ENCODE data around the gene ARHGAP18. TPM values are rescaled to one million over a fixed set of nuclear protein-coding genes. Genes with fewer than 3 reads are reported as not detected.

The ARHGAP18 gene
- total RNA-seq, 1 donor from 2014 or later, result 3.9 TPM

DNA sequence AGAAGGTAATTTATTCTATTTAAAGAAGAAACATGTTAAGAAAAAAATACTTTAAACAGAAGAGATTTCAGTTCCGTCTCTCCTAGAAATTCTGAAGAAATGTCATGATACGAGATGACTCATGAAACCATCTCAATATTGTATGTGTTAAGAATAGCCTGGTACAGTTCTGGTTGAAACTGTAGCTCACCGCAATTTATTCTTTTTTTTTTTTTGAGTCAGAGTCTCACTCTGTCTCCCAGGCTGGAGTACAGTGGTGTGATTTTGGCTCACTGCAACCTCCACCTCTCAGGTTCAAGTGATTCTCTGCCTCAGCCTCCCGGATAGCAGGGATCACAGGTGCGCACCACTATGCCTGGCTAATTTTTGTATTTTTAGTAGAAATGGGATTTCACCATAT is 103.3 kb downstream of the ARHGAP18 start:
- Histone ChIP-seq H3K27ac (no peak overlapping the region), H3K4me2 (no peak overlapping the region), H3K4me1 (peaks cover 9% of the 10 kb centered on the region), H3K9me3 (ENCODE audit: low read depth) (no peaks in the 10 kb centered on the region), H4K20me1 (ENCODE audit: low read depth) (no peaks in the 10 kb centered on the region), H3K79me2 (ENCODE audit: low read depth) (no peaks in the 10 kb centered on the region), H3K9ac (no peak overlapping the region), H3F3A (ENCODE audit: low read depth) (no peaks in the 10 kb centered on the region), H2AFZ (replicated peaks) (no peak overlapping the region), H3K27me3 (no peaks in the 10 kb centered on the region), H3K4me3 (no peak overlapping the region), H3K36me3 (no peaks in the 10 kb centered on the region)
- Mint-ChIP-seq H3K36me3 (peaks cover 2% of the 10 kb centered on the region), H3K27me3 (ENCODE audit: insufficient read depth, low read depth) (no peaks in the 10 kb centered on the region), H3K9me3 (no peaks in the 10 kb centered on the region), H3K4me3 (no peak overlapping the region), H3K27ac (no peak overlapping the region), H3K4me1 (no peaks in the 10 kb centered on the region)
- no peak for DNase-seq (ENCODE audit: low spot score)
- TF ChIP-seq EZH2phosphoT487 (IDR thresholded peaks at IDR 0.05) (no peak), EZH2 (IDR thresholded peaks at IDR 0.05) (no peak)
- TF ChIP-seq, protein P1, sequence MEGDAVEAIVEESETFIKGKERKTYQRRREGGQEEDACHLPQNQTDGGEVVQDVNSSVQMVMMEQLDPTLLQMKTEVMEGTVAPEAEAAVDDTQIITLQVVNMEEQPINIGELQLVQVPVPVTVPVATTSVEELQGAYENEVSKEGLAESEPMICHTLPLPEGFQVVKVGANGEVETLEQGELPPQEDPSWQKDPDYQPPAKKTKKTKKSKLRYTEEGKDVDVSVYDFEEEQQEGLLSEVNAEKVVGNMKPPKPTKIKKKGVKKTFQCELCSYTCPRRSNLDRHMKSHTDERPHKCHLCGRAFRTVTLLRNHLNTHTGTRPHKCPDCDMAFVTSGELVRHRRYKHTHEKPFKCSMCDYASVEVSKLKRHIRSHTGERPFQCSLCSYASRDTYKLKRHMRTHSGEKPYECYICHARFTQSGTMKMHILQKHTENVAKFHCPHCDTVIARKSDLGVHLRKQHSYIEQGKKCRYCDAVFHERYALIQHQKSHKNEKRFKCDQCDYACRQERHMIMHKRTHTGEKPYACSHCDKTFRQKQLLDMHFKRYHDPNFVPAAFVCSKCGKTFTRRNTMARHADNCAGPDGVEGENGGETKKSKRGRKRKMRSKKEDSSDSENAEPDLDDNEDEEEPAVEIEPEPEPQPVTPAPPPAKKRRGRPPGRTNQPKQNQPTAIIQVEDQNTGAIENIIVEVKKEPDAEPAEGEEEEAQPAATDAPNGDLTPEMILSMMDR (IDR thresholded peaks at IDR 0.05), result no peak

DNA sequence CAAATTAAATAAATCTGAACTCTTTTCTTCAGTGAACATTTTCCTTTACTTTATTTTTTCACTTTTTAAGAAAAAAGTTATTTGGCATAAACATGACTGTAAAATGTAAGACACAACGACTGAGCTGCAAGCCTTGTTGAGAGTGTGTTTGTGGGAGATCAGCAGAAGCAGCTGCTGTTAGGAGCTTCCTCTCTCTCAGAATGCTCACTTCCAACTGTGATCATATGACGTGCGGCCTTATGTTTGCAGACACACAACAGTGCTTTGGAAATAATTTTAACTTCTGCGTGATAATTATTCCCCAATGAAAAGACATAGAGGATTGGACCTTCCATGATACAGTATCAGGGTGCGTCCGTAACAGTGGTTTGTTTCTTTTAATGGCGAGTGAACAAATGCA is 104.0 kb downstream of the ARHGAP18 start:
- no peak overlapping the region for H3K4me3 ChIP-seq
- H4K20me1 ChIP-seq (ENCODE audit: low read depth), result no peaks in the 10 kb centered on the region
- H3F3A ChIP-seq (ENCODE audit: low read depth), result no peaks in the 10 kb centered on the region
- H2AFZ ChIP-seq (replicated peaks), result no peak overlapping the region
- no peaks in the 10 kb centered on the region for H3K9me3 Mint-ChIP-seq
- H3K4me1 ChIP-seq, result peaks cover 9% of the 10 kb centered on the region
- no peaks in the 10 kb centered on the region for H3K27me3 ChIP-seq
- no peaks in the 10 kb centered on the region for H3K79me2 ChIP-seq (ENCODE audit: low read depth)
- no peaks in the 10 kb centered on the region for H3K27me3 Mint-ChIP-seq (ENCODE audit: insufficient read depth, low read depth)
- no peaks in the 10 kb centered on the region for H3K9me3 ChIP-seq (ENCODE audit: low read depth)
- TF ChIP-seq, protein P1 (IDR thresholded peaks at IDR 0.05), result no peak
- TF ChIP-seq EZH2phosphoT487 (IDR thresholded peaks at IDR 0.05), result no peak
- no peak for TF ChIP-seq EZH2 (IDR thresholded peaks at IDR 0.05)
- DNase-seq (ENCODE audit: low spot score), result no peak
- H3K9ac ChIP-seq, result no peak overlapping the region
- no peaks in the 10 kb centered on the region for H3K36me3 ChIP-seq
- H3K36me3 Mint-ChIP-seq, result peaks cover 2% of the 10 kb centered on the region
- H3K4me1 Mint-ChIP-seq, result no peaks in the 10 kb centered on the region
- H3K27ac Mint-ChIP-seq, result no peak overlapping the region
- no peak overlapping the region for H3K27ac ChIP-seq
- no peak overlapping the region for H3K4me3 Mint-ChIP-seq
- H3K4me2 ChIP-seq, result no peak overlapping the region

DNA sequence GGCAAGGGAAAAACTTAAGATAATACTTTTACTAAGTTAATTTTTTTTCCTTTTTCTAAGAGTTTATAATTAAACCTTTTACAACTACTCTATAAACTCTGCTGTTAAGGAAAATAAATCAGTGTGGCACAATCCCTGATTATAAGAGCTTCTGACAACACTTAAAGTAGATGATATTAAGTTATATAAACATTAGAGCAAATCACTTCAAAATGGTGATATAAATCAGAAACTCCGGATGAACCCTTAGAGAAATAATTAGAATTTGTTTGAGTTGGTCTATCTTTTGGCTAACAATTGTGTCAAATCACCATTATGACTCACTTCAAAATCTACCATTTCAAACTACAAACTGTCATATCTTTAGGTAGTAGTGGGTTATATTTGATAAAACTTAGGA is 104.9 kb downstream of the ARHGAP18 start:
- Mint-ChIP-seq H3K27me3 (ENCODE audit: insufficient read depth, low read depth) (no peaks in the 10 kb centered on the region), H3K4me3 (no peak overlapping the region), H3K27ac (no peak overlapping the region), H3K36me3 (peaks cover 2% of the 10 kb centered on the region), H3K4me1 (no peaks in the 10 kb centered on the region), H3K9me3 (no peaks in the 10 kb centered on the region)
- Histone ChIP-seq H4K20me1 (ENCODE audit: low read depth) (no peaks in the 10 kb centered on the region), H3K9me3 (ENCODE audit: low read depth) (no peaks in the 10 kb centered on the region), H3F3A (ENCODE audit: low read depth) (no peaks in the 10 kb centered on the region), H3K27me3 (no peaks in the 10 kb centered on the region), H3K9ac (no peak overlapping the region), H3K36me3 (no peaks in the 10 kb centered on the region), H2AFZ (replicated peaks) (no peak overlapping the region), H3K4me2 (no peak overlapping the region), H3K4me3 (no peak overlapping the region), H3K4me1 (peaks cover 9% of the 10 kb centered on the region), H3K79me2 (ENCODE audit: low read depth) (no peaks in the 10 kb centered on the region), H3K27ac (no peak overlapping the region)
- DNase-seq (ENCODE audit: low spot score), result no peak
- TF ChIP-seq EZH2phosphoT487 (IDR thresholded peaks at IDR 0.05) (no peak), EZH2 (IDR thresholded peaks at IDR 0.05) (no peak)
- TF ChIP-seq, protein P1 (IDR thresholded peaks at IDR 0.05), result no peak

Measured in neural progenitor cell (in vitro differentiated cells).